LNCAP (cell line): ENCODE data around the gene HPS1.

Experiments used
- CTCF ChIP-seq: fragments of 450-650 bp; IDR thresholded peaks from 2 replicates; pipeline ENCODE4 v1.5.1; 2017; ENCODE audit warnings: mild to moderate bottlenecking

Gene HPS1

GRCh38 chr10:98397089-98397600 is 49.6 kb downstream of the HPS1 start:
- TF ChIP-seq CTCF, result no peak

GRCh38 chr10:98396096-98397063 is 50.4 kb downstream of the HPS1 start:
- TF ChIP-seq CTCF, result no peak

- TF ChIP-seq CTCF, result no peak
These were observed 51.8 kb downstream of the HPS1 start for GRCh38 chr10:98394851-98395440.

- no peak for TF ChIP-seq CTCF
These were observed 55.1 kb downstream of the HPS1 start for GRCh38 chr10:98391578-98391991.

- no peak for TF ChIP-seq CTCF
These were observed 55.7 kb downstream of the HPS1 start for GRCh38 chr10:98391065-98391464.

- TF ChIP-seq CTCF, result no peak
These were observed 56.3 kb downstream of the HPS1 start for GRCh38 chr10:98390406-98390805.

GRCh38 chr10:98389398-98389797 is 57.3 kb downstream of the HPS1 start:
- TF ChIP-seq CTCF, result no peak
